ENCODE measurements around the gene CDKN2B-AS1.

DNA sequence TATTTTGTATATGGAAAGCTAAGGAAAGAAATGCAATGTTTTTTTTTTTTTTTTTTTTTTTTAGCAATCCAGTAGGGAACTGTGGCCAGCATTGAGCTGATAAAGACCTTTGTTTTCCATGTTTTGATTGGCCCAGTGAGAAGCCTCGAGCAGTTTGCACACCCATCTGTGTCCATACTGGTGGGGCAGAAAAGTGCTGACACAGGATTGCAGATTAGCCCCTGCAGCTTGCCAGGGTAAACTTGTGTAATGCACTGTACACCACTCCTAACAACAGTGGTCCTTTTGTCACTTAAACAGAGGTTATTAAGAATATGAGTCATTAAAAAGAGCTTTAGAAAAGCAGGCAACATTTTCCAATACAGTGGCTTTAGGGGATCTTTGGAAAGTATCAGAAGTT, 147.3 kb downstream of the CDKN2B-AS1 start:
- TF ChIP-seq, protein P1, sequence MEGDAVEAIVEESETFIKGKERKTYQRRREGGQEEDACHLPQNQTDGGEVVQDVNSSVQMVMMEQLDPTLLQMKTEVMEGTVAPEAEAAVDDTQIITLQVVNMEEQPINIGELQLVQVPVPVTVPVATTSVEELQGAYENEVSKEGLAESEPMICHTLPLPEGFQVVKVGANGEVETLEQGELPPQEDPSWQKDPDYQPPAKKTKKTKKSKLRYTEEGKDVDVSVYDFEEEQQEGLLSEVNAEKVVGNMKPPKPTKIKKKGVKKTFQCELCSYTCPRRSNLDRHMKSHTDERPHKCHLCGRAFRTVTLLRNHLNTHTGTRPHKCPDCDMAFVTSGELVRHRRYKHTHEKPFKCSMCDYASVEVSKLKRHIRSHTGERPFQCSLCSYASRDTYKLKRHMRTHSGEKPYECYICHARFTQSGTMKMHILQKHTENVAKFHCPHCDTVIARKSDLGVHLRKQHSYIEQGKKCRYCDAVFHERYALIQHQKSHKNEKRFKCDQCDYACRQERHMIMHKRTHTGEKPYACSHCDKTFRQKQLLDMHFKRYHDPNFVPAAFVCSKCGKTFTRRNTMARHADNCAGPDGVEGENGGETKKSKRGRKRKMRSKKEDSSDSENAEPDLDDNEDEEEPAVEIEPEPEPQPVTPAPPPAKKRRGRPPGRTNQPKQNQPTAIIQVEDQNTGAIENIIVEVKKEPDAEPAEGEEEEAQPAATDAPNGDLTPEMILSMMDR (IDR thresholded peaks at IDR 0.05): no peak
- TF ChIP-seq POLR2A (IDR thresholded peaks at IDR 0.05): no peak
- no peak for TF ChIP-seq POLR2AphosphoS5 (IDR thresholded peaks at IDR 0.05)
